Measurements from ENCODE around the gene FOXL3.
"Not testable (repeated sequence)": the region's sequence is repeated elsewhere in the genome, so short reads cannot be mapped to it uniquely, and the experiment has no call there.

Gene FOXL3

DNA sequence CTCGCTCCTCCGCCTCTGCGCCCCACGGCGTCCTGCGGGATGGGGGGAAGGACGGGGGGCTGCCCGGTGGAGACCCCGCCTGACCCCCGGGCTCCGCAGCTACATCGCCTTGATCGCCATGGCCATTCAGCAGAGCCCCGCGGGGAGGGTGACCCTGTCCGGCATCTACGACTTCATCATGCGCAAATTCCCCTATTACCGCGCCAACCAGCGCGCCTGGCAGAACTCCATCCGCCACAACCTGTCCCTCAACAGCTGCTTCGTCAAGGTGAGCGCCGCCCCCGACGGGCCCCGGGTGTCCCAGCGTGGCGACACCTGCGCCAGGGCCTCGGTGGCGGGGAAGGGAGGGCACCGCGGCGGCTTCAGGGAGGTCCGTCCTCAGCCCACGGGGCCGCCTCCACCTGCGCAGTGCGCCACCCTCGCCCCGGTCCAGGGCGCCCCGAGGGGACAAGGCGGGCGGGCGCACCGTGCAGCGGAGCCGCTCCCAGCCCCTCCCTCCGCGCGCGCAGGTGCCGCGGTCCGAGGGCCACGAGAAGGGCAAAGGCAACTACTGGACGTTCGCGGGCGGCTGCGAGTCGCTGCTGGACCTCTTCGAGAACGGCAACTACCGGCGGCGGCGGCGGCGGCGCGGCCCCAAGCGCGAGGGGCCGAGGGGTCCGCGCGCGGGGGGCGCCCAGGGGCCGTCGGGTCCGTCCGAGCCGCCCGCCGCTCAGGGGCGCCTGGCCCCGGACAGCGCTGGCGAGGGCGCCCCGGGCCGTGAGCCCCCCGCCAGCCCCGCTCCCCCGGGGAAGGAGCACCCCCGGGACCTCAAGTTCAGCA, 793 bp downstream of the FOXL3 start:
- DNase-seq, result no peak

DNA sequence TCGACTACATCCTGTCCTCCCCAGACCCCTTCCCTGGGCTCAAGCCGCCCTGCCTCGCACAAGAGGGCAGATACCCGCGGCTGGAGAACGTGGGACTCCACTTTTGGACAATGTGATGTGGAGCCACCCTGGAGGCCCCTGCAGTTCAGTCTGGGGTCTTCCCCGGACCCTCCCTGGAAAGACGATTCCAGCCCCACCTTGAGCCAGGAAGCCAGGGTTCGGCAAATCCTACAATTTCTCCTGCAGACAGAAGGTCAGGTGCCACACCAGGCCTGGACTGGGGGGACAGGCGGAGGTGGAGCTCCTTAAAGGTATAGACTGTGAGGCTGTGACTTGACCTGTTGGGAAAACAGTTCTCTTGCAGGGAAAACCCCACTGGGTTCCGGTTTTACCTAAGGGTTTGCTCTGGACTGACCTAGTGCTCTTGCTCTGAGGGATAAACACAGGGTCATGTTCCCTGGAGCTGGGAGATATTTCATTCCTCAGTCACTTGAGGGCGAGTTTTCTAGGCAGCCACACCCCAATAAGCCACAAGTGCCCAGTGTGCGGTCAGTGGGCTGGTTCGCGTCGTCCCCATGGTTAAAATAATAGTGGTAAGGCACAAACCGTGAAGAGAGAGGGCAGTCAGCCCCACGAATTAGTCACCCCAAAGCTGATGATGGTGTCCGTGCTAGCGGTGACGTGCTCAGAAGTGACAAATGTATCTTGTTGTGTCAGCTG, 1.6 kb downstream of the FOXL3 start:
- DNase-seq, result no peak

DNA sequence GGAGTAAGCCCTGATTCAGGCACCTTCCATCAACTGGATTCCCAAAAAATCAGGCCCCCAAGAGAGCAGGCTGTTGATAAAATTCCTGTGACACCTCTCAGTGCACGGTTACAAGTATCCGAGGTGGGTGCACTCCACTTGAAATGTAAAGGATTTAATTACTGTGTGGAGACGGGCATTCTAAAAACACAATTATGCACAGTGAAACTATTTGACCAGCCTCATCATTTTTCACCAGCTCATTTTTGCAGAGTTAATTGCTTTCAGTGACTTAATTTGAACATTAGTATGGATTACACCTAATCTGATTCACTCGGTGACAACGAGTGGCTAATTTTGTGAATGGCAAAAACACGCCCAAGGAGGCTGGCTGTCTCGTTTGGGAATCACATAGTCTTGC, 2.3 kb downstream of the FOXL3 start:
- no peak for DNase-seq

DNA sequence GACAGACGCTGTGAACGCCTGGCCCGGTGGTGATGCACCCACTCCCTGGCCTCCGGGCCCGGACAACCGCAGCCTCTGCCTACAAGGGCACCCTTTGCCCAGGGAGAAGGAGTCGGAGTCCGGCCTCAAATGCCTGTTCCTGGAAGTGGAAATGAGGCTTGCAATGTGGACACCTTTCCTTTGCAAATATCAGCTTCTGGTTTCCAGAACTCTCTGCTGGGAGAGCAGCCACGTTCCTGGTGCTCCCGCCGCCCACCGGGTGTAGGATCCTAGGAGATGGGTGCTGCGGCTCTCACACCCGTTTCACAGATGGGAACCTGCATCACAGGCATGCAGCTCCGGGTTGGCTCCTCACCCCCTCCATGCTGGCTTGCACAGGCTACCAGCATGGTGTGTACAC, 2.9 kb downstream of the FOXL3 start:
- DNase-seq, result no peak

DNA sequence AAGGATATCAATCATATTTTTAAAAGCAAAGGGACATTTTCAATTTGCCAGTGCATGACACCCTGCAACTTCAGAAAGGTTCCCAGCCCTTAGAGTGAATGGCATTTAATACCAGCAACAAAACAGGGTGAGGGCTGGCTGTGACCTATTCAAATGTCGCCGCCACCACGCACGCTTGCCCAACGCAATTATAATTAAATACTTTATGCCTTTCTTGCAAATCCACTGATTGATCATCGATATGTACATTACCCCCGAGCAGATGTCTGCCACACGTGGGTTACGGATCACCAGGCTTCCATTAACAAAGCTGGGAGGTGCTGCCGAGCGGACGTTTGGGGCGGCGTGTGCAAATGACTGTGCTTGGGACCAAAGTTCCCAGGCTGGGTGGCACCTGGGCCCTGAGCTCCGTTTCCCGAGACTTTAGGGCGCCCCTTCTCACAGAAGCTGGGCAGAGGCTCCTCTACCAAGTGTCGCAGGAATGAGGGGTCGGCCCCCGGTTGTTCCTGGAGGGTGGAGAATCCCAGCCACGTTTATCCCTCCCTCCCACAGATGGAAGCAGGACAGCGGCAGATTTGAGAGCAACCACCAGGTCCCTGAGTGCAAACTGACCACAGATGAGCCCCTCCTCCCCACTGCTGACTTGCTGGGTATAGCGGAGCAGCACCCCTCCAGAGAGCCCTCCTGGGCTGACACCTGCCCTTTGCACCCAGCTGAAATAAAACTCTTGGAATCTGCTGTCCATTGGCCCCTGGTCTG, 3.9 kb downstream of the FOXL3 start:
- no peak for DNase-seq

DNA sequence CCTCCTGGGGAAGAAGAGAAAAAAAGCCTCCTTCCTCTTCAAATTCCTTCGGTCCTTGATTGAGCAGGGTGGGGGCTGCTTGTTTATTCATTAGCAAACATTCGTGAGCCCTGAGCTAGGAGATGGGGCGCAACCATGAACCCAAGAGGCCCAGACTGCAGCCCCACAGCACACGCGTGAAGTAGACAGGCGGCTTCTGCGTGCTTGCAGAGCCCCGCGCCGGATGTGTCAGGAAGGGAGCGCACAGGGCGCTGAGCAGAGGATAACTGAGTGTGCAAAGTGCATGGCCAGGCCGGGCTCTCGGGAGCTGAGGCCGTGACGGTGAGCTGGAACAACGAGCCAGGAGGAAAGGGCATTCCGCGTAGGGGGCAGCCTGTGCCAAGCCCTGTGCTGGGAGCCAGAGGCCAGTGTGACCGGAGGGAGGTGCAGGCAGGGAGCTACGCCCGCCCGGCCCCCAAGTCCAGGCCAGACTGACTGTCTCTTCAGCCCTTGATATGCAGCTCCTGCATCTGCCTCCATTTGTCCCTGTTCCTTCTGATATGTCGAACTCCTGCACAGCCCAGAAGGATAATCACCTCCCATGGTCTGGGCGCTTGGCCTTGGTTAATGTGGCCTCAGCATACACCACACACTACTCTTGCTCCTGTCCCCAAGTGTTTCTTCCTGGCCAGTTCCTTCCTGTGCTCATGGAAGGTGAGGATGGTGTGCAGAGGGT, 4.6 kb downstream of the FOXL3 start:
- DNase-seq, result no peak

DNA sequence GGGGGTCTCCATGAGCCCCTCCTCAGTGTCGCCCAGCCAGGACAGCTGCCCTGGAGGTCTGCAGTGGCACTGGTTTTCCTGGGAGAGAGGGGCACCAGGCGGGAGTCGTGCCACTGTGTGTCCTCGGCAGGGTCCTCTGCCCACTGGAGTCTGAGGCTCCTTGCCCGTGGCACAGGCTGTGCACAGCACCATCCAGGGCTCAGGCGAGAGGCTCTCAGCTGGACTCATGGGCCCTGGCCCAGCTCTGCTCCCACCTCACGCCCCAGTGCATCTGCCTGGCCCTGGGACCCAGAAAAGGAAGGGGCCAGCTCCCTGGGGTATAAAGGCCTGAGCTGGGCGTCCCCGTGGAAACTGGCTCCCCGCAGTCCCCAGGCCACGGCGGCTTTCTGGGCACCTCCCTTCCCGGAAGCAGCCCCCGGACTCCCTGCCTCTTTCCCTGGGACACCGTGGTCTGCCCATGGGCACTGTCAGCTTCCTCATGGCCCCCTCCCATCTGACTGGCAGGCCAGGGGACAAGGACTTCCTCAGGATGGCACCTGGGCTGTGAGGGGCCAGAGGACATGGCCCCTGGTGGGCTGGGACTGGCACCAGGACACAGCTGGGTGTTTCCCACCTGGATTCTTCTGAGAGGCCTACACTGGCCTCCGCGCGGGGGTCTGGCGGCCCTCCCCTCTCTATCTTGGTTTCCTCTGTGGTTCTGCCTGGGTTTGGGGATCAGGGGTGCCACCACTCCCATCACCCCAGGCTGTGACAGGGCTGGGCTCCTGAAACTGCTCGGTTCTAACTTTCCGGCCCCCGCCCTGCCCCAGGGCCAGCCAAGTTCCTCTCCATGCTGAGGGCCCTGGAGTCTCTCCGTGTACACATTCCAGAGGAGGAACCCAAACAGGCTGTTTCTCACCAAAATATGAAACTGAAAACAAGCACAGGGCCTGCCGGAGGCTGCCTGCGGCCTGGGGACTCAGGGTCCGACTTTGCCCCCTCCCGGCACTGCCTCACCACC, 5.5 kb downstream of the FOXL3 start:
- DNase-seq, result no peak

DNA sequence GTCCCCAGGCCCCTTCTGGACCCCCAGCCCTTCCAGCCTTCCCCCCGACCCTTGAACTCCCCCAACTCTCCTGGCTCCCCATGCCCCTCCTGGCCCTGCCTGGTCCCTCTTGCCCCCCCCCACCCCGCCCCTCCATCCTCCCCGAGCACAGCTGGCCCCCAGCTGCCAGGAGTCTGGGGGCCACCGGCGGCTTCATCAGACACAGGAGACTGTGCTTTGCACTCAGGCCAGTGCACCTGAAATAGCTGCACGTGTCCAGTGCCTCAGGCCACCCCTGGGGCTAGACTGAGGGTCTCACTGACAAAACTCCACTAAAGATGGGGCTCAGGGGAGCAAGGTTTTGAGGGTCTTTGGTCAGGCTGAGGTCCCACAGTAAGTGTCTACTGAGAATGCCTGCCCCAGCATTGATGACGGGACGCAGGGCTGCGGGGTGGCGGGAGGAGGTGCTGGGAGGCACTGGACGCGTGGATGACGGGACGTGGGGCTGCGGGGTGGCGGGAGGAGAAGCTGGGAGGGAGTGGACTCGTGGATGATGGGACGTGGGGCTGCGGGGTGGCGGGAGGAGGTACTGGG, 6.5 kb downstream of the FOXL3 start:
- DNase-seq, result no peak

DNA sequence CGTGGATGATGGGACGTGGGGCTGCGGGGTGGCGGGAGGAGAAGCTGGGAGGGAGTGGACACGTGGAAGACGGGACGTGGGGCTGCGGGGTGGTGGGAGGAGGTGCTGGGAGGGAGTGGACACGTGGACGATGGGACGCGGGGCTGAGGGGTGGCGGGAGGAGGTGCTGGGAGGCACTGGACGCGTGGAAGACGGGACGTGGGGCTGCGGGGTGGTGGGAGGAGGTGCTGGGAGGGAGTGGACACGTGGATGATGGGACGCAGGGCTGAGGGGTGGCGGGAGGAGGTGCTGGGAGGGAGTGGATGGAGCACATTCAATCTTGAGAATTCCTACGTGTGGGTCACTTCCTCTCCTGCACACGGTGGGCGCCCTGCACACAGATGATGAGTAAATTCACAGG, 7.2 kb downstream of the FOXL3 start:
- not testable (repeated sequence) for DNase-seq

DNA sequence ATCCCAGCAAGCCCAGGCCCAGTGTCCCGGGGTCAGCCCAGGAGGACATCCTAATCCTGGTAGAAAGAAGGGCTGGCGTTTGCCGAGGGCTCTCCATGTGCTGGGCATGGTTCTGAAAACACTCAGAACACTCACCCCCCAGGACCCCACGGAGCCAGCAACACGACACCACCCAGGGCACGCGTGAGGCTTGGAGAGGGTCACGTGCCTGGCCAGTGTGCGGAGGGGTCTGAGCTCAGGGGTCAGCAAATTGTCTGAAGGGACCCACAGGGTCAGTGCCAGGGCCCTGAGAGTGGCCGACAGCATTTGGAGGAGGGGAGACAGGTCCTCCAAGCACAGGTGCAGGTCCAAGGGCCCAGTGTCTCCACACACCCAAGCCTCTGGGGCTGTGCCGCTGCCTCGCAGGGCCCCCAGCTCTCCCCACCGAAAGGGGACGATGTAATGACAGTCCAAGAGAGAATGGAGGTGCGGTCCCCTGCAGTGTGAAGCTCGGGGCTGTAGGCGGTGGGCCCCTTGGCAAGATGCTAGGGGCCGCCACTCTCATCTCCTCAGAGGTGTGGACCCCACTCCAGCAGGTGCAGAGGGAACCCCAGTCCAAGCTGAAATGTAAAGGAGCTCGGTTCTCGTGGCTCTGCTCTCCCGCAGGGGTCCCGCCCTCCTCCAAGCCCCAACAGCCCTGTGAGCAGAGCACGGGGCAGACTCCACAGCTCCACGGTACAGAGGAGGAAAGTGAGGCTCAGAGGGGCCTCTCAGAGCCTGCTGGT, 7.8 kb downstream of the FOXL3 start:
- DNase-seq, result no peak

DNA sequence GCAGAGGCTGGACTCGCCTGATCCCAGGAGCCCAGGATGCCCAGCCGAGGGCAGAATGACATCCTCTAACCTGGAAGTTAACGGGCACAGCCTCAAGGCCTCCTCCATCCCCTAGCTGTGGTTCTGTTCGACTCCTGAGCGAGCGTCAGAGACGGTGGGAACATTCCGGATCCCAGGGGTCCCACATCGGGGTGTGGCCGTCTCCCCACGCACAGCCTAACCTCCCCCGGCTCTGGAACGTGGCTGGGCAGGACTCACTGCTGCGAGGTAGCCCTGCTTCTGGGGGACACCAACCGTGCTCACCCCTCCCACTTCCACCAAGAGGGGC, 8.4 kb downstream of the FOXL3 start:
- DNase-seq, result no peak

DNA sequence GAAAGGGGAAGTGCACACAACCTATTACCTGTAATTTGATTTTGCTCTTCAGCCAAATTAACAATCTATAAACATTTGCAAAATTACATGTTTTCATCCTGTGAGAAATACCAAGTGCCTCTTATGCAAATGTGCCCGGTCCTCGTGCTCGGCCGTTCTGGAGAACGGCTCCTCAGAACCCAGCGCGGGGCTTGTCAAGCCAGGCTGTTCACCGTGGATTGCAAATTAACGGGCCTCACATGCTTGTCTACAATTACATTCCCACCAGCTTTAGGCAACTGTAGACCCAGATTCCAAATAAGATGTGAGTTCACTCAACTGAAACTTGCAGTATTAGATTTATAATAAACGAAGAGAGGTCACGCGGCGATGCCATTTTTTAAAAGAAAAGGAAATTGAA, 8.8 kb downstream of the FOXL3 start:
- no peak for DNase-seq

DNA sequence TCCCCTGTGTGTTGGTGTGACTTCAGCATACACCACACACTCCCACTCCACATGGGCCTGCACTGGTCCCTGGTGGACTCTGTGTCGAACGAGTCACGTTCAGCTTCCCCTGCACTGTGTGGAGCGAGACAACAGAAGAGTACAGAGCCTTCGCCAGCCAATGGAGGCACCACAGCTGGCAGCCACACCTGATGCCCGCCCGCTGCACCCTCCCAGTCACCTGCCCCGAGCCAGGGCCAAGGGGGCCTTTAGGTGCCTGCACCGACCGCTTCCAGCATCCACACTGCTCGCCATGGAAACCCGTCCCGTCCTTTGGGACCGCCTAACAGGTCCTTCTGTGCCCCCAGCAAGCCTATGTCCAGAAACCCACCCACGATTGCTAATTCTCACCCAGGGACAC, 9.2 kb downstream of the FOXL3 start:
- DNase-seq, result no peak

DNA sequence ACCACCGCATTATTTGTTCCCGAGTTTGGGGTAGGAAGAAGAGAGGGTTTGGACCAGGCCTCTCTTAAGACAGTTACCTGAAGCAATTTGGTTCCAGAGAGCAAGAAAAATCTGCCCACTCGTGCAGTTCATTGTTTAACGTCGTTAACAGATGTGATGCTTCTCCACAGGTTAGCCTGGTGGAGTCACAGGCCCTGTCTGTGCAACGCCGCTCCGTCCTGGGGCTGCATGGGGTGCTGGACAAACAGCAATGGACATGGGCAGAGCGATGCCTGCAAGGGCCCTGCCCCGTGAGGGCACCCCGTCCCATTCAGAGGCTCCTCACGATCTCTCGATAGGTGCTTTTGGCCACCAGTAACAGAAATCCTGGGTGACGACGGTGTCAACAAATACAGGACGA, 9.7 kb downstream of the FOXL3 start:
- no peak for DNase-seq

DNA sequence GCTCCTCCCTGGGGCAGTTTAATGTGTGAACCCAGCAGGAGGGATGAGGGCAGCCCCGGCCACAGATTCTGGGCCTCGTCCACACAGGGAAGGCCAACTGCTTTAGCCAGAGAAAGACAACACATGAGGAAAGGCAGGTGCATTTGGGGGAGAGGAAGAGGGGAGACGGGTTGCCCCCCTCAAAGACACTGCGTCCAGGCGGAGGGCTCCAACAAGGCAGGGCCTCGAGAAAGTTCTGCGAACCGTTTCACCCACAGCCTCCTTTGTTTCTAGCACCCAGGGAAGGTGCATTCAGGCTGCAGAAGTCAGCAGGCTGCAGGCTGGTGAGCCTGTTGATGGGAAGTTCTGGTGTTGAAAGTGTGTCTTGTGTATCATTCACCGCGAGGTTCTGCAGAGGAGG, 10.1 kb downstream of the FOXL3 start:
- no peak for DNase-seq

DNA sequence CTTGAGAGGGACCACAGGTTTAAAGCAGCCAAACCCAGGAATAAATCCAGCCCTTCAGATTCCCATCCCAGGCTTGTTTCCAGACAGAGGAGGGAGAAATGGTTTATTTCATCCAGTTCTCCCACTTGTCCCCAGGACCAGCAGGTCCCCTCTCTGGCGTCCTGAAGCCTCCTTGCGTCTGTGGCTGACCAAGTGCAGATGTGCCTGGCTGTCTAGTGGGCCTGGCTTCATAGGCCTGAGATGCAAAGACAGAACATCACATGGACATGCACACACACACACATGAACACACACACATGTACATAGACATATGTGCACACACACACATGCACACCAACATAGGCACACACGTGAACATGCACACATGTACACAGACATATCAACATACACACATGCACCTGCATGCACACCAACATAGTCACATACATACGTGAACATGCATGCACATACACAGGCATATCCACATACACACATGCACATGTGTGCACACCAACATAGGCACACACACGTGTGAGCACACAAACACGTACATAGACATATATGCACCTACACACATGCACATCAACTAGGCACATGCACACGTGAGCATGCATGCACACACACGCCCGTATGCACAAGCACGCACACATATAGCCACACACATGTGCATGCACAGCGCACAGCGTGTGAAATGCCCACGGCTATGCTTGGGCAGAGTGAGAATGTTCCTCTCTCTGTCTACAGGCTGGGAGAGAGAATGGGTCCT, 10.7 kb downstream of the FOXL3 start:
- DNase-seq, result no peak

DNA sequence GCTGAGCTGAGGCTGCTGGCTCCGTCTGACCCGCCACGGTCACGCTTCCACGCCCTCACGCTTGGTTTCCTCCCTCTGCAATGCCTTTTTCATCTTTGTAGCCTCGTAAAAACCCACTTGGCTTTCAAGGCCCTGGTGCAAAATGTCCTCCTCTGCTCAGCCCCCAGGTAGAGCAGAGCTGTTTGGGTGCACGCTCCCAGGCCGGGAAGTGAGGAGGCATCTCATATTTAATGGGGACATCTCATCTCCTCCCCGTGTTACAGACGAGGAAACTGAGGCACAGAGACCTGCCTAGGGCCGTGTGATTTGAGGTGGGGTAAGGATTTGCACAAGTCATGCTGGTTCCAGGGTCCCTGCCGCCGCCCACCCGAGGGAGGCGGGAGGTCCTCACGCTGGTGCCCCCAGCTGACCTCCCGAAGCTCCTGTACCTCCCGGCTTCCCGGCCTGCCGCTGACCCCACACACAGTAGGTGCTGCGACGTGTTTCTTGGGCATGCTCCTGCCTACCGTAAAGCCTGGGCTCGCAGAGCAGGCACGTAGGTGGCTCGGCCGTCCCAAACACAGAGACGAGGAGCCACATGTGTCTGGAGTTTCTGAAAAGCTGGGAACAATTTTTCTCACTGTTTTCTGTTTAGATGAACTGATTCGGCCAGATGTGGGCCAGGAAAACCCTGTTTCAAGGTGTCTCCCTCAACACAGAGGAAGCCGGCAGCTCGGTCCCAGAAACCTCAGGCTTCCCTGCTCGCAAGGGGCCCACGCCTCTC, 11.5 kb downstream of the FOXL3 start:
- DNase-seq, result no peak

DNA sequence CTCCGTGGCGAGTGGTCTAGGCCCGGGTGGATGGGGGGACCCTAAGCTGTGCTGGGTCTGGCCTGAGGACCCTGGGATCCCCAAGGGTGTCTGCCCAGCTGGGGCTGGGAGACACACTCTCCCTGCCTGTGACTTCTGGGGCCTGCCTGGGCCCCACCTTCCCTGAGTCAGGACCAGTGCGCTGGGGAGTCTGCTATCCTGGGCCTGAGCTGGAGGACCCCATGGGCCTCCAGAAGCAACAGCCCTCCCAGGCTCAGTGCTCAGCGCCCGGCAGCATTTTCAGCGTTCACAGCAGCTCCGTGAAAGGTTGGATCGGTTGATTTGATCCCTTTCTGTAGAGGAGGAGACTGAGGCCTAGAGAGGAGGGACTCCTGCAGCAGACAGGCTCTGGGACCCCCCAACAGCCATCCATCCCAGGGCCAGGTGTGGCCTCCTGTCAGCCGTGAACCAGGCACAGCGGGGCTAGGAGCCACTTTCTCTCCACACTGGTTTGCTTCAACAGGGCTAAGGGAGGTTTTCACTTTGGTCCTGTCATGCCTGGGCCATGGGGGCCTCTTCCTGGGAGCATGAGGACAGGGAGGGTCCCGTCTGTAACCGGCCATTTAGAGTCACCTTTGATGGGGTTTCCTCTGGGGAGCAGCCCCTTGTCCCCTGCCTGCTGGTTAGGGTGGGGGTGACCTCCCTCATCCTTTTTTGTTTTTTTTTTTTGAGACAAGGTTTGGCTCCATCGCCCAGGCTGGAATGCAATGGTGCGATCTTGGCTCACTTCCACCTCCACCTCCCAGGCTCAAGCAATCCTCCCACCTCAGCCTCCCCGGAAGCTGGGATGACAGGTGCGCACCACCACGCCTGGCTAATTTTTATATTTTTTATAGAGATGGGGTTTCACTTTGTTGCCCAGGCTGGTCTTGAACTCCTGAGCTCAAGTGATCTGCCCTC, 12.4 kb downstream of the FOXL3 start:
- no peak for DNase-seq
